Measurements from ENCODE around the gene SEMA4F.
A peak's percentile ranks its signal among the peaks of the same experiment; 100 is the strongest.
"Not testable (repeated sequence)": the region's sequence is repeated elsewhere in the genome, so short reads cannot be mapped to it uniquely, and the experiment has no call there.

The SEMA4F gene

GRCh38 chr2:74653985-74654882 is at the start of gene SEMA4F:
Gene SEMA4F (plus strand): TSS chr2:74654247. CDS start chr2:74654377, 130 bp downstream.
- DNase-seq, result peak; percentile 96

GRCh38 chr2:74606927-74607326 is 47.1 kb upstream of the SEMA4F start:
- DNase-seq, result no peak

GRCh38 chr2:74617122-74617521 is 36.9 kb upstream of the SEMA4F start:
- no peak for DNase-seq

- DNase-seq, result no peak
Observed at GRCh38 chr2:74618410-74619083, 35.5 kb upstream of the SEMA4F start.

GRCh38 chr2:74619651-74620297 is 34.3 kb upstream of the SEMA4F start:
- DNase-seq, result no peak

GRCh38 chr2:74620671-74621070 is 33.4 kb upstream of the SEMA4F start:
- DNase-seq, result no peak

- DNase-seq, result no peak
Observed at GRCh38 chr2:74625658-74626425, 28.2 kb upstream of the SEMA4F start.

GRCh38 chr2:74628538-74629105 is 25.4 kb upstream of the SEMA4F start:
- no peak for DNase-seq

- DNase-seq, result not testable (repeated sequence)
Observed at GRCh38 chr2:74630454-74630853, 23.6 kb upstream of the SEMA4F start.

- DNase-seq, result peak; percentile 69
Observed at GRCh38 chr2:74632209-74632938, 21.7 kb upstream of the SEMA4F start.

- DNase-seq, result peak; percentile 47
Observed at GRCh38 chr2:74632939-74633312, 21.1 kb upstream of the SEMA4F start.

GRCh38 chr2:74639550-74639949 is 14.5 kb upstream of the SEMA4F start:
- no peak for DNase-seq

- DNase-seq, result no peak
Observed at GRCh38 chr2:74645344-74645743, 8.7 kb upstream of the SEMA4F start.

- DNase-seq, result no peak
Observed at GRCh38 chr2:74646201-74646600, 7.8 kb upstream of the SEMA4F start.

- no peak for DNase-seq
Observed at GRCh38 chr2:74646834-74647482, 7.1 kb upstream of the SEMA4F start.

- no peak for DNase-seq
Observed at GRCh38 chr2:74648009-74648443, 6.0 kb upstream of the SEMA4F start, which contains the start of gene M1AP. Gene M1AP (minus strand): TSS chr2:74648330. CDS start chr2:74640275, 8,055 bp downstream.

- no peak for DNase-seq
Observed at GRCh38 chr2:74653589-74653984, 460 bp upstream of the SEMA4F start.

GRCh38 chr2:74655579-74655978 is 1.5 kb downstream of the SEMA4F start:
- no peak for DNase-seq

GRCh38 chr2:74658516-74658915 is 4.5 kb downstream of the SEMA4F start:
- no peak for DNase-seq

- DNase-seq, result no peak
Observed at GRCh38 chr2:74659462-74659861, 5.4 kb downstream of the SEMA4F start.

GRCh38 chr2:74668087-74668486 is 14.0 kb downstream of the SEMA4F start:
- DNase-seq, result no peak
